Stimulated activated CD8-positive, alpha-beta memory T cell treated with anti-CD3 and anti-CD28 coated beads, Interleukin-4, amount 100 ng/mL, for 24 hours (primary cell): ENCODE data around the gene CARD18.
"Not testable (repeated sequence)": the region's sequence is repeated elsewhere in the genome, so short reads cannot be mapped to it uniquely, and the experiment has no call there.

Experiments
- DNase-seq: peaks from one replicate; pipeline ENCODE4 v3.0.0-alpha.2; 2020; ENCODE audit warnings: low read depth

The CARD18 gene

GRCh38 chr11:105132716-105133511 lies 6.7 kb downstream of the CARD18 start:
- DNase-seq: no peak

- DNase-seq: no peak
These were observed 9.3 kb downstream of the CARD18 start for GRCh38 chr11:105130189-105130813.

- no peak for DNase-seq
These were observed 14.8 kb downstream of the CARD18 start for GRCh38 chr11:105124756-105125155.

DNA sequence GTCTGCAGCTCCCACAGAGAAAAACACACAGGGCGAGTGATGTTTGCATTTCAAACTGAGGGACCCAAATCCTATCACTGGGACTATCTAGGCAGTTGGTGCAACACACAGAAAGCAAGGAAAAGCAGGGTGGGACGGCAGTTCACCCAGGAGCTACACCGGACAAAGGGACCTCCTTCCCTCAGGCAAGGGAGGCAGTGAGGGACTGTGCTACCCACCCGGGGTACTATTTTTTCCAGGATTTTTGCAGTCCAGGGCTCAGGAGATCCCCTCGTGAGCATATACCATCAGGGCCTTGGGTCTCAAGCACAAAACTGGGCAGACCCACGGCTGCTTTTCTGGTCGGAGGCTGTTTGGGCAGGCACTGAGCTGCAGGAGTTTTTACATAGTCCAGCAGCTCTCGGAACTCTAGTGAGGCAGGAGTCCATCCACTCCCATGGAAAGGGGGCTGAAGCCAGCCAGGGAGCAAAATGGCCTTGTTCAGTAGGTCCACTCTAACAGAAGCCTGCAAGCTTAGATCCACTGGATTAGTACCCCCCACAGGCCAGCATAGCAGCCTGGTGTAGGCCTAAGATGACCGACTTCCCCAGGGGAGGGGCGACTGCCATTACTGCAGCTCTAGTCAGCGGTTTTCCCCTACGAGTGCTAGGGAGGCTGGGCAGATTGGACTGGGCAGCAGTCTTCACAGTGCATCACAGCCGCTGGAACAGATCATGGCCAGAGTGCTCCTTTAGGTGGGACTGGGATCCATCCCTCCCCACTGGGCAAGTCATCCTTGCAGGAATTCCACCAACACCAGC lies 28.2 kb downstream of the CARD18 start:
- no peak for DNase-seq

- no peak for DNase-seq
These were observed 28.9 kb downstream of the CARD18 start for GRCh38 chr11:105110688-105111030.

GRCh38 chr11:105109855-105110687 lies 29.5 kb downstream of the CARD18 start:
- DNase-seq: no peak

DNA sequence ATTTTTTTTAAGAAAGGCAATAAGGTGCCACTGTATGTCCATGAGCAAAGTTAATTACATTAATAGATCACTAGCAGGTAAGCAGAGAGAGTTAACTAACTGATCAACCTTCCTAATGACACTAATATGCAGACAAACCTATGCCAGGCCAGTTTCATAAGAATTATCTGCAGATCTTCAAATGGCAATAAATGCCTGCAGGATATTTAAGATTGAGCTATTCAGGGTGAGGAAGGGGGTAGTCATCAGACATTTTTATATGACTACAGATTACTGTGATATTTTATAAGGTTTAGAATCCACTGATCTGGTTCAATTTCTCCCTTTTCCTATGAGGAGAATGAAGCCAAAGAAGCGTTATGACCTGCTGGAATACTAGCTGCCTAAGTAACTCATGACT lies 30.2 kb downstream of the CARD18 start:
- no peak for DNase-seq

GRCh38 chr11:105108247-105108646 lies 31.3 kb downstream of the CARD18 start:
- no peak for DNase-seq

DNA sequence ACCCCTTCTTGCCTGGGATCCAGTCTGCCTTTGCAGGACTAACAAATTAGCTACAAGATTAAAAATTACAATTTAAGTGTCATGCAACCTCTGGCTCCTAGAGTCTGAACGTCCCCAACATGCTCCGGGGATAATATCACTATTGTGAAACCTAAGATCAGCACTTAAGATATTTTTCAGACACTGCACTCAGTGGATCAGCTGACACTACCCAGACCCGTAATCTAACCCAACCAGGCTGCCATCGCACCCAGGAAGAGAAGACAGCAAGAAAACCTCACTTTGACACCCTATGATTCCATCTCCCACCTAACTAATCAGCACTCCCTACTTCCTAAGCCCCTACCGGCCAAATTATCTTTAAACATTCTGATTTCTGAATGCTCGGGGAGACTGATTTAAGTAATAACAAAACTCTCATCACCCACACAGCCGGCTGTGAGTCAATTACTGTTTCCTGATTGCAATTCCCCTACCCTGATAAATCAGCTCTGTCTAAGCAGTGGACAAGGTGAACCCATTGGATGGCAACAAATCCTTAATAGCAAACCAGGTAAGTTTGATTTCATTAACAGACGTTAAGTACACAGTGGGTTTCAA lies 32.2 kb downstream of the CARD18 start:
- not testable (repeated sequence) for DNase-seq

DNA sequence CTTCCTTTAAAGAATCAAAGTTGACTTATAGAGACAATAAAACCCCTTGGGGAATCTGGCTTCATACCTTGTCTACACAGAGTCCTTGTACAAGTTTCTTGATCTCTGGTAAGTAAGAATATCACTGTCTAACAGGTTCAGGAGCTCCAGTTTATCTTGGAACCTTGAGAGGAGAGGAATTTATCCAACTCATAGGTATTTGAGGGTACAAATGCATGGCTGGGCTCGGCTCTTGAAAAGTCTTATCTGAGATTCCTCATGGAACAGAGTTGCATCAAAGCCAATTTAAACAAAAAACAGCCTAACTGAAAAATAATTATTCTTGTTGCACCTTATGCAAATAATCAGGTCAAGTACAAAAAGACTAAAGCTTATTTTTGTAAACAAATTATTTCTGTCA lies 33.4 kb downstream of the CARD18 start:
- DNase-seq: no peak

DNA sequence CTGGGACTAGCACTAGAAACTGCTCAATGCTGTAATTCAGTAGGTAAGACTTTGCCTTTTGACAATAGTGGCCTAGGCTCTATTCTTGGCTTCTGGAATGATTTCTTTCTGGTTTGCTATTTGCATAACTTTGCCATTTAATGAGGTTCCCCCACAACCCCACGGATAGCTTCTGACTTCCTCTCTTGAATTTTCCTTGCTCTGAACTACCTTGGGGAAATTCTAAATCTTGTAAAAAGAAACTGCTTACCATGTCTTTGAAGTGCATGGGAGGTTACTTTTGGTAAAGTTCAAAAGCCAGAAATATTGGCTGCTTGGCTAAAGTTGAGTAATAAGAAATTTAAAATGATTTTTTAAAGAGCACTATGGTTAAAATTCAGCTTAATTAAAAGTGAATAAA lies 35.3 kb downstream of the CARD18 start:
- no peak for DNase-seq

DNA sequence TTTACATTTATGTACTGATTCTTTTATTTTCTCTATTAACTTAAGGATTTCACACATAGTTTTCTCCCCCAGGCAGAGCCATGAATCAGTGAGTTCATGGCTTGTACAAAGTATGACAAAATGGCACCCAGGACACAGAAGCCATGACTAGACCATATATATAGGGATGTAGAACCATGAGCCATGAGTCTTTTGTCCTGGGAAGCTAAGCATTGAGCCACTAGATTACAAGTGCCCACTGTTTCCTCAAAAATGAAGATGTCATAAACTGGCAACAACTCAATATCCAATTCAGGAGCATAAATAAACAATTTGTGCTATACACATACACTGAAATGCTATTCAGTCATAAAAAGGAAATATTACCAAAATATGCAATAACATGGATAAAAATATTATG lies 36.2 kb downstream of the CARD18 start:
- no peak for DNase-seq

DNA sequence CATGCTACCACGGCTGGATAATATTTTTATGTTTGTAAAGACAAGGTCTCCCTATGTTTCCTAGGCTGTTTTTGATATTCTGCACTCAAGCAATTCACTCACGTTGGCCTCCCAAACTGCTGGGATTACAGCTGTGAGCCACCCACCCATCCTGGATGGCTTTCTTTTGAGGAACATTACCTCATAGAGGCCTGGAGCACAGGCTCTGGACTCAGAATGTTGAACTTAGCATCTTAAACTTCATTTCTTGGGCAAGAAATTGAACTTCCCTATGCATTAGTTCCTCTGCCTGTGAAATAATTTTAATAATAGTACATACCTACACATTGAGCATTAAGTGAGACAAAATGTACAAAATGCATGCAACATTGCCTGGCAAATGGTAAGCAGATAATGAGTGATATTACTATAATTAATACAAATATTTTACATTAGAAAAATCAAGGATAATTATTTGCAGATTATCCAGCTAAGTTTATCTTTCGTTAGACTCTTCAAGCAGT lies 37.4 kb downstream of the CARD18 start:
- not testable (repeated sequence) for DNase-seq

GRCh38 chr11:105100981-105101630 lies 38.5 kb downstream of the CARD18 start:
- DNase-seq: no peak

DNA sequence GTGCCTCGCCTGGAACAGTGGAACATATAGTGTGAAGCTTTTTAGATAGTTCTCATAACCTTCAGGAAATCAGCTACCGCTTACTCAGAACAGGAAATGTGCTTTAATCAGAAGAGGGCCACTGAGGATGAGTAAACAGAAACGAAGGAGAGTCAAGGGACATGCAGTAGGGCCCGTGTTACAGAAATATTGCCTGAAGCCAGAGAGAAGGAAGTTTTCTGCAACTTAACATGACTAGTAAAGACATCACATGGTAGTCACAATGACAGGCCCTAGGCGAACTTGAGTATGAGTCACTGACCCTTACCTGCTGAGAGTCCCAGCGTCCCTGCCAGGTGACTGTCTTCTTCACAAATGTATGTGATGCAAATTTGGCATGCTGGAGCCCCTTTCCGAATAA lies 39.4 kb downstream of the CARD18 start:
- DNase-seq: no peak

- DNase-seq: not testable (repeated sequence)
These were observed 40.0 kb downstream of the CARD18 start for GRCh38 chr11:105099594-105099993.

- DNase-seq: no peak
These were observed 47.0 kb downstream of the CARD18 start for GRCh38 chr11:105092256-105093239.
